ENCODE measurements around the gene MARCOL. TPM values are rescaled to one million over a fixed set of nuclear protein-coding genes. Genes with fewer than 3 reads are reported as not detected.

The MARCOL gene
- total RNA-seq, 1 experiment from 2014 or later = not detected

- POLR2A ChIA-PET (ENCODE audit: unreplicated experiment) = no interaction called here
- TF ChIP-seq CTCF (conservative IDR thresholded peaks at IDR 0.05) = no peak
- Histone ChIP-seq H3K4me2 (no peak overlapping the region), H2AFZ (no peak overlapping the region), H3K9me3 (ENCODE audit: insufficient read depth, low read depth) (no peaks in the 10 kb centered on the region), H3K27ac (no peak overlapping the region), H3F3A (ENCODE audit: insufficient read depth, low read depth) (0 out of 2 replicates have a peak, but pooled peaks cover 8% of the 10 kb centered on the region), H3K4me1 (replicated peaks; ENCODE audit: insufficient read depth) (no peaks in the 10 kb centered on the region), H3K27me3 (ENCODE audit: insufficient read depth, low read depth) (no peaks in the 10 kb centered on the region), H3K36me3 (ENCODE audit: low read depth) (no peaks in the 10 kb centered on the region), H3K79me2 (ENCODE audit: low read depth) (no peaks in the 10 kb centered on the region), H4K20me1 (ENCODE audit: insufficient read depth) (no peaks in the 10 kb centered on the region), H3K4me3 (no peak overlapping the region), H3K9me2 (ENCODE audit: insufficient read depth) (no peaks in the 10 kb centered on the region)
- intact Hi-C loops (cut with micrococcal nuclease; ENCODE audit: unreplicated experiment) = no loop called here
- no peak for DNase-seq
- BruUV-seq (replicated peaks) = no TSS peak
- CTCF ChIA-PET = no interaction called here
These were observed 32.5 kb upstream of the MARCOL start for GRCh38 chr5:148205865-148206264.

- CTCF ChIA-PET = no interaction called here
- TF ChIP-seq CTCF (conservative IDR thresholded peaks at IDR 0.05) = no peak
- TF ChIP-seq EZH2 (IDR thresholded peaks at IDR 0.05; ENCODE audit: low read depth) = no peak
These were observed 31.7 kb upstream of the MARCOL start for GRCh38 chr5:148206620-148207019.

GRCh38 chr5:148208226-148208625 is 30.1 kb upstream of the MARCOL start:
- H3K79me2 ChIP-seq (ENCODE audit: low read depth) = no peaks in the 10 kb centered on the region
- TF ChIP-seq EZH2 (IDR thresholded peaks at IDR 0.05; ENCODE audit: low read depth) (no peak), CTCF (conservative IDR thresholded peaks at IDR 0.05) (no peak)
- H3K4me1 ChIP-seq (replicated peaks; ENCODE audit: insufficient read depth) = no peaks in the 10 kb centered on the region
- intact Hi-C loops (cut with micrococcal nuclease; ENCODE audit: unreplicated experiment) = no loop called here
- H3K27me3 ChIP-seq (ENCODE audit: insufficient read depth, low read depth) = no peaks in the 10 kb centered on the region
- ChIA-PET POLR2A (ENCODE audit: unreplicated experiment) (no interaction called here), CTCF (no interaction called here)
- H3K9me3 ChIP-seq (ENCODE audit: insufficient read depth, low read depth) = no peaks in the 10 kb centered on the region
- H3K36me3 ChIP-seq (ENCODE audit: low read depth) = no peaks in the 10 kb centered on the region
- BruUV-seq (replicated peaks) = no TSS peak
- H3K27ac ChIP-seq = no peak overlapping the region
- H3K4me3 ChIP-seq = no peak overlapping the region
- H2AFZ ChIP-seq = no peak overlapping the region
- no peaks in the 10 kb centered on the region for H4K20me1 ChIP-seq (ENCODE audit: insufficient read depth)
- DNase-seq = no peak
- 0 out of 2 replicates have a peak, but pooled peaks cover 8% of the 10 kb centered on the region for H3F3A ChIP-seq (ENCODE audit: insufficient read depth, low read depth)
- H3K9me2 ChIP-seq (ENCODE audit: insufficient read depth) = no peaks in the 10 kb centered on the region
- H3K4me2 ChIP-seq = no peak overlapping the region

More at GRCh38 chr5:148206620-148207019, 31.7 kb upstream of the MARCOL start:
- Histone ChIP-seq H3K4me2 (no peak overlapping the region), H3K9me3 (ENCODE audit: insufficient read depth, low read depth) (no peaks in the 10 kb centered on the region), H3K36me3 (ENCODE audit: low read depth) (no peaks in the 10 kb centered on the region), H2AFZ (no peak overlapping the region), H3K4me1 (replicated peaks; ENCODE audit: insufficient read depth) (no peaks in the 10 kb centered on the region), H4K20me1 (ENCODE audit: insufficient read depth) (no peaks in the 10 kb centered on the region), H3K79me2 (ENCODE audit: low read depth) (no peaks in the 10 kb centered on the region), H3K9me2 (ENCODE audit: insufficient read depth) (no peaks in the 10 kb centered on the region), H3K27ac (no peak overlapping the region), H3K27me3 (ENCODE audit: insufficient read depth, low read depth) (no peaks in the 10 kb centered on the region), H3F3A (ENCODE audit: insufficient read depth, low read depth) (0 out of 2 replicates have a peak, but pooled peaks cover 8% of the 10 kb centered on the region), H3K4me3 (no peak overlapping the region)
- no TSS peak for BruUV-seq (replicated peaks)
- intact Hi-C loops (cut with micrococcal nuclease; ENCODE audit: unreplicated experiment) = no loop called here
- no peak for DNase-seq
- POLR2A ChIA-PET (ENCODE audit: unreplicated experiment) = no interaction called here

Data from PC-9 (cell line).